ENCODE measurements around the gene ACTN3. TPM values are rescaled to one million over a fixed set of nuclear protein-coding genes. Genes with fewer than 3 reads are reported as not detected.
A peak's percentile ranks its signal among the peaks of the same experiment; 100 is the strongest.

The ACTN3 gene
- total RNA-seq, 4 donors from 2014 or later = 0.21 TPM; not detected in 3

GRCh38 chr11:66564538-66564937 lies 17.8 kb downstream of the ACTN3 start:
- 85 to 87% methylated on average over 14 of the region's 14 CpGs for WGBS, 2 donors

GRCh38 chr11:66564984-66565383 lies 18.3 kb downstream of the ACTN3 start:
- no peak for DNase-seq (ENCODE audit: low spot score in 2 of 2)
- Histone ChIP-seq H3K36me3 (peaks cover 0 to 59% (median 0%) of the 10 kb centered on the region in 3 donors), H3K4me3 (no peak overlapping the region), H3K9me3 (no peaks in the 10 kb centered on the region), H3K27ac (no peak overlapping the region), H3K4me1 (peaks cover 0 to 21% (median 3%) of the 10 kb centered on the region in 4 donors), H3K27me3 (no peaks in the 10 kb centered on the region)
- 77 to 89% methylated on average over 5 of the region's 5 CpGs for WGBS, 2 donors
- no peak for TF ChIP-seq EP300 (IDR thresholded peaks at IDR 0.05)
- TF ChIP-seq CTCF (IDR thresholded peaks at IDR 0.05) = no peak
- TF ChIP-seq POLR2A (IDR thresholded peaks at IDR 0.05) = no peak

More at GRCh38 chr11:66564538-66564937, 17.8 kb downstream of the ACTN3 start:
- Histone ChIP-seq H3K27ac (no peak overlapping the region), H3K4me1 (peaks cover 0 to 22% (median 3%) of the 10 kb centered on the region in 4 donors), H3K9me3 (no peaks in the 10 kb centered on the region), H3K36me3 (peaks cover 0 to 59% (median 0%) of the 10 kb centered on the region in 3 donors), H3K4me3 (no peak overlapping the region), H3K27me3 (no peaks in the 10 kb centered on the region)
- DNase-seq (ENCODE audit: low spot score in 2 of 2) = no peak
- no peak for TF ChIP-seq CTCF (IDR thresholded peaks at IDR 0.05)
- TF ChIP-seq EP300 (IDR thresholded peaks at IDR 0.05) = no peak
- no peak for TF ChIP-seq POLR2A (IDR thresholded peaks at IDR 0.05)

GRCh38 chr11:66566221-66566620 lies 19.5 kb downstream of the ACTN3 start:
- TF ChIP-seq EP300 (IDR thresholded peaks at IDR 0.05) (no peak), POLR2A (IDR thresholded peaks at IDR 0.05) (no peak), CTCF (IDR thresholded peaks at IDR 0.05) (no peak)
- DNase-seq (ENCODE audit: low spot score in 2 of 2) = no peak
- WGBS, 2 donors = 91 to 94% methylated on average over 8 of the region's 8 CpGs
- Histone ChIP-seq H3K4me3 (no peak overlapping the region), H3K9me3 (no peaks in the 10 kb centered on the region), H3K36me3 (peaks cover 0 to 59% (median 0%) of the 10 kb centered on the region in 3 donors), H3K4me1 (peaks cover 0 to 21% (median 3%) of the 10 kb centered on the region in 4 donors), H3K27me3 (no peaks in the 10 kb centered on the region), H3K27ac (no peak overlapping the region)

- Histone ChIP-seq H3K4me1 (peaks cover 0 to 21% (median 3%) of the 10 kb centered on the region in 4 donors), H3K27ac (peak overlapping the region; percentile 36 to 88 (median 68)), H3K36me3 (peaks cover 0 to 46% (median 0%) of the 10 kb centered on the region in 3 donors), H3K27me3 (no peaks in the 10 kb centered on the region), H3K4me3 (peak overlapping the region; percentile 44 to 74 (median 62)), H3K9me3 (no peaks in the 10 kb centered on the region)
- 54 to 59% methylated on average over 11 to 15 of the region's 15 CpGs for WGBS, 2 donors
- no peak for DNase-seq (ENCODE audit: low spot score in 2 of 2)
- TF ChIP-seq EP300 (IDR thresholded peaks at IDR 0.05) = no peak
- TF ChIP-seq CTCF (IDR thresholded peaks at IDR 0.05) = no peak
- no peak for TF ChIP-seq POLR2A (IDR thresholded peaks at IDR 0.05)
These were observed 21.1 kb downstream of the ACTN3 start for GRCh38 chr11:66567787-66568123.

GRCh38 chr11:66568124-66568916 lies 21.6 kb downstream of the ACTN3 start, which contains the start of gene CTSF:
Gene CTSF, minus strand, starts transcription at chr11:66568606. Its CDS starts 120 bp downstream, at chr11:66568486.
- Histone ChIP-seq H3K36me3 (peaks cover 0 to 40% (median 0%) of the 10 kb centered on the region in 3 donors), H3K9me3 (no peaks in the 10 kb centered on the region), H3K4me3 (peak within 1 kb of the TSS; percentile 44 to 74 (median 62)), H3K27ac (peak within 1 kb of the TSS; percentile 63 to 88 (median 71)), H3K27me3 (no peaks in the 10 kb centered on the region), H3K4me1 (peaks cover 0 to 21% (median 3%) of the 10 kb centered on the region in 4 donors)
- TF ChIP-seq EP300 (IDR thresholded peaks at IDR 0.05) (peak; percentile 52 to 83), CTCF (IDR thresholded peaks at IDR 0.05) (peak in 1 of 5 experiments; percentile 26), POLR2A (IDR thresholded peaks at IDR 0.05) (peak in 1 of 2 donors; percentile 40)
- WGBS, 2 donors = 2 to 7% methylated on average over 34 to 56 of the region's 77 CpGs
- DNase-seq (ENCODE audit: low spot score in 2 of 2) = peak; percentile 80 to 85

Data from tibial nerve (tissue), 4 donors.